ENCODE measurements around the gene ZW10. TPM values are rescaled to one million over a fixed set of nuclear protein-coding genes. Genes with fewer than 3 reads are reported as not detected.
A peak's percentile ranks its signal among the peaks of the same experiment; 100 is the strongest.

Gene ZW10
- 1 to 10 TPM; 7.9 TPM for total RNA-seq

GRCh38 chr11:113773416-113774173 is at the start of gene ZW10:
TSS of gene ZW10 (minus strand) at chr11:113773692. CDS start at chr11:113773666, 26 bp downstream.
- peak; percentile 85 for TF ChIP-seq CTCF (IDR thresholded peaks at IDR 0.05)
- peak; percentile 96 for DNase-seq (ENCODE audit: low spot score)
- Histone ChIP-seq H3K36me3 (no peaks in the 10 kb centered on the region), H3K4me1 (peaks cover 0 to 24% of the 10 kb centered on the region in 2 donors), H3K9me3 (no peaks in the 10 kb centered on the region), H3K4me3 (peak within 1 kb of the TSS; percentile 73 to 84), H3K27me3 (no peaks in the 10 kb centered on the region), H3K27ac (peak within 1 kb of the TSS; percentile 80 to 89)

DNA sequence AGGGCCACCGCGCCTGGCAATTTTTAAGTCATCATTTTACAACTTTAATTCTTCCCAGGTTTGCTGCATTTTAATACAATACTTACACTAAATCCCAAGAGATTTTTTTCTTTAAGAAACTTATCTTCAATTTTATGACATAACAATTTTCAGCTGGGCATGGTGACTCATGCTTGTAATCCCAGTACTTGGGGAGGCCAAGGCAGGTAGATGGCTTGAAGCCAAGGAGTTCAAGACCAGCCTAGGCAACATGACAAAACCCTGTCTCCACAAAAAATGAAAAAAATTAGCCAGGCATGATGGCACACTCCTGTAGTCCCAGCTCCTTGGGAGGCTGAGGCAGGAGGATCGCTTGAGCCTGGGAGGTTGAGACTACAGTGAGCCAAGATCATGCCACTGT is 44.9 kb upstream of the ZW10 start:
- no peaks in the 10 kb centered on the region for H3K9me3 ChIP-seq
- H3K4me3 ChIP-seq = no peak overlapping the region
- H3K4me1 ChIP-seq = no peaks in the 10 kb centered on the region
- no peak overlapping the region for H3K27ac ChIP-seq
- peaks cover 83% of the 10 kb centered on the region for H3K36me3 ChIP-seq
- no peak for DNase-seq (ENCODE audit: low spot score)
- no peaks in the 10 kb centered on the region for H3K27me3 ChIP-seq
- TF ChIP-seq CTCF (IDR thresholded peaks at IDR 0.05) = no peak

DNA sequence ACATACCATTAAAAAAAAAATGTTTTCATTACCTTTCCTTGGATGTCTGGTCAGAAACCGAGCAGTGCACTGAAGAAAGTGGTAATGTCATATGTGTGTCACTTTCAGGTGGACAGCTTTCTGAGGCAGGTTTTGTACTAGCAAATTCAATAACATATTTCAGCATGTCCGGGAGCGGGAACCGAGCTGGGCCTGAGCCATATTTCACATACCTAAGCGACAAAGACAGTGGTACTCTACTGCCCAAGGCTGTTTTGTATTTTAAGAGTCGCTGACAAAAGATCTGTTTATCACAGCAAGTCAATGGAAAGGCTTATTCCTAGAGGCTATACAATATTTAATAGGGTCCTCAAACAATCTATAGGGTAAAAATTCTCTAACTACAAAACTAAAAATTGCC is 44.1 kb upstream of the ZW10 start:
- no peaks in the 10 kb centered on the region for H3K27me3 ChIP-seq
- no peak for TF ChIP-seq CTCF (IDR thresholded peaks at IDR 0.05)
- no peak overlapping the region for H3K4me3 ChIP-seq
- H3K4me1 ChIP-seq = no peaks in the 10 kb centered on the region
- peaks cover 81% of the 10 kb centered on the region for H3K36me3 ChIP-seq
- H3K27ac ChIP-seq = no peak overlapping the region
- no peaks in the 10 kb centered on the region for H3K9me3 ChIP-seq
- no peak for DNase-seq (ENCODE audit: low spot score)

GRCh38 chr11:113817162-113817561 is 43.7 kb upstream of the ZW10 start:
- TF ChIP-seq CTCF (IDR thresholded peaks at IDR 0.05) = no peak
- H3K36me3 ChIP-seq = peaks cover 77% of the 10 kb centered on the region
- no peak for DNase-seq (ENCODE audit: low spot score)
- H3K27ac ChIP-seq = no peak overlapping the region
- H3K4me1 ChIP-seq = no peaks in the 10 kb centered on the region
- H3K27me3 ChIP-seq = no peaks in the 10 kb centered on the region
- H3K4me3 ChIP-seq = no peak overlapping the region
- no peaks in the 10 kb centered on the region for H3K9me3 ChIP-seq

DNA sequence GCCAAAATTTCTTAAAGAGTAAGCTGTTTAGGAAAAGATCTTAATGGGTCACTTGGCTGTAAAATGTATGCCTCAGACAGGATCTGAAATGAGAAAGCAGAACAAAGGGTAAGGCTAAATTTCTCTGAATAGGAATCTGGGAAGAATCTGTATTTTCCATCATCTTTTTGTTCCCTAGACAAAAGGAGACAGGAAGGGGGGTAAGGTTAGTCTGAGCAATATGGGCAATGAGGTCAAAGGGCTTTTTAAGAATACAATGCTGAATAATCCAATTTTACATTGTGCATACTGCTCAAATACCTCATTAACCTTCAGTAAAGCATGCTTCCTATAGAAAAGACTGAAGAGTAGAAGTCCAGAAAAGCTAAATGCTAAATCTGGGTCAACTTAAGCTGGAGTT is 40.7 kb upstream of the ZW10 start:
- H3K27me3 ChIP-seq = no peaks in the 10 kb centered on the region
- H3K9me3 ChIP-seq = no peaks in the 10 kb centered on the region
- H3K36me3 ChIP-seq = peaks cover 78% of the 10 kb centered on the region
- TF ChIP-seq CTCF (IDR thresholded peaks at IDR 0.05) = no peak
- H3K4me1 ChIP-seq = no peaks in the 10 kb centered on the region
- no peak for DNase-seq (ENCODE audit: low spot score)
- no peak overlapping the region for H3K4me3 ChIP-seq
- no peak overlapping the region for H3K27ac ChIP-seq

DNA sequence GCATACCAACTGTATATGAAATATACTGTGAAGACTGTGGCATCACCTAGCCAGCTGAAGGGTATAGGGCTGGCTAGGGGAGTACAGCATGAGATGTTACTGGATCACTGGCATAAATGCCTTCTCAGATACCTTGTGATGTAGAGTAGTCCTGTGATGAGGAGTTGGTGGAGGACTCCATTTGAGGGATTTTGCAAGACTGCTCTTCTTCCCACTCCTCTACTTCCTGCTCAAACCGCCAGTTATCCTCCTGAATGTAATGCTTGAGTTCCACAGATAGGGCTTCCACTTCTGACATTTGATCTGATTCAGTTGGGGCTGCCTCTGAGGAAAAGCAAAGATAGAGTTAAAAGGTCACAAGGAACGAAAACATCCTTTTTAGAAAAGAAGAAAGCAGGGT is 35.4 kb upstream of the ZW10 start:
- Histone ChIP-seq H3K36me3 (peaks cover 94% of the 10 kb centered on the region), H3K27me3 (no peaks in the 10 kb centered on the region), H3K27ac (no peak overlapping the region), H3K4me1 (no peaks in the 10 kb centered on the region), H3K4me3 (no peak overlapping the region), H3K9me3 (no peaks in the 10 kb centered on the region)
- TF ChIP-seq CTCF (IDR thresholded peaks at IDR 0.05) = no peak
- DNase-seq (ENCODE audit: low spot score) = no peak
